ENCODE data around the gene ZNF888. TPM values are rescaled to one million over a fixed set of nuclear protein-coding genes. Genes with fewer than 3 reads are reported as not detected.
"Not testable (repeated sequence)": the region's sequence is repeated elsewhere in the genome, so short reads cannot be mapped to it uniquely, and the experiment has no call there.

ZNF888 gene
- total and polyA plus RNA-seq, 9 of the 15 experiments (the other 6 are each of a cell fraction or from before 2014, with no cell fraction given) = 1.6 to 13.3 (median 9.9) TPM

DNA sequence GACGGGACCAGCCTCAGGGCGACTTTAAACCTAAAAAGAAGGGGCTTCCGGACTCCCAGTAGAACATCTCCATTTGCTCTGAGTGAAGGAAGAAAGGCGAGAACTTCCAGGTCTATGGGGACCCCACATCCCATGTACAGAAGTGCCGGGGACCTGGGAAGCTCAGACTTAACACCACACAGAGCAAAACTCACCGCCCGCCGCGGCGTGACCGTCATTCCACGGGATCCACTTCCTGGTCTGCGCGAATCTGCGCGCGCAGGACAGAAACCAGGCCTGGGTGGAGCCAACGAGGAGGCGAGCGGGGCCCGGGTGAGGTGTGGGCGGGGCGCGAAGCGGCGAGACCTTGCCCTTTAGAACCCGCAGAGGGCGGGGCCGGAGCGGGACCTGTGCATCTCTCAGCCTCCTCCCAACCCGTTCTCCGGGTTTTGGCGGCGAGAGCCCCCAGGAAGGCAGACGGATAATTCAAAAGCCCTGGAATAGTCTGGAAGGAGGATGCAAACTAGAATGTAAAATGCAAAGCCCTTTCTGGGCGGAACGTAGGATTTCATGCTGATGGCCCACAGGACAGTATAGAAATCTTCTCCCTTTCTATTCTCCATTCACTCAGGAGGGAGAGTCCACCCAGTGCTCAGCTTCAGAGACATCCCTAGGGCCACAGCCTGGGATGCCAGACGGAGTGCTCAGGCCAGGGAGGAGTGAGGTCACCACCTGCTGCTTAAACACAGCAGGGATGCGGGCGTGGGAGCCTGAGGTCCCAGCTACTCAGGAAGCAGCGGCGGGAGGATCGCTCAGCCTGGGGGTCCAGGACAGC is 65.6 kb downstream of the ZNF888 start, which contains the start of gene ZNF468 (continued):
- TF ChIP-seq, protein P1, sequence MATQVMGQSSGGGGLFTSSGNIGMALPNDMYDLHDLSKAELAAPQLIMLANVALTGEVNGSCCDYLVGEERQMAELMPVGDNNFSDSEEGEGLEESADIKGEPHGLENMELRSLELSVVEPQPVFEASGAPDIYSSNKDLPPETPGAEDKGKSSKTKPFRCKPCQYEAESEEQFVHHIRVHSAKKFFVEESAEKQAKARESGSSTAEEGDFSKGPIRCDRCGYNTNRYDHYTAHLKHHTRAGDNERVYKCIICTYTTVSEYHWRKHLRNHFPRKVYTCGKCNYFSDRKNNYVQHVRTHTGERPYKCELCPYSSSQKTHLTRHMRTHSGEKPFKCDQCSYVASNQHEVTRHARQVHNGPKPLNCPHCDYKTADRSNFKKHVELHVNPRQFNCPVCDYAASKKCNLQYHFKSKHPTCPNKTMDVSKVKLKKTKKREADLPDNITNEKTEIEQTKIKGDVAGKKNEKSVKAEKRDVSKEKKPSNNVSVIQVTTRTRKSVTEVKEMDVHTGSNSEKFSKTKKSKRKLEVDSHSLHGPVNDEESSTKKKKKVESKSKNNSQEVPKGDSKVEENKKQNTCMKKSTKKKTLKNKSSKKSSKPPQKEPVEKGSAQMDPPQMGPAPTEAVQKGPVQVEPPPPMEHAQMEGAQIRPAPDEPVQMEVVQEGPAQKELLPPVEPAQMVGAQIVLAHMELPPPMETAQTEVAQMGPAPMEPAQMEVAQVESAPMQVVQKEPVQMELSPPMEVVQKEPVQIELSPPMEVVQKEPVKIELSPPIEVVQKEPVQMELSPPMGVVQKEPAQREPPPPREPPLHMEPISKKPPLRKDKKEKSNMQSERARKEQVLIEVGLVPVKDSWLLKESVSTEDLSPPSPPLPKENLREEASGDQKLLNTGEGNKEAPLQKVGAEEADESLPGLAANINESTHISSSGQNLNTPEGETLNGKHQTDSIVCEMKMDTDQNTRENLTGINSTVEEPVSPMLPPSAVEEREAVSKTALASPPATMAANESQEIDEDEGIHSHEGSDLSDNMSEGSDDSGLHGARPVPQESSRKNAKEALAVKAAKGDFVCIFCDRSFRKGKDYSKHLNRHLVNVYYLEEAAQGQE (IDR thresholded peaks at IDR 0.05; ENCODE audit: borderline replicate concordance) = peak; percentile 21; the same call in 1 of the 2 replicates
- TF ChIP-seq, protein P1 (CRISPR knock-in tag; IDR thresholded peaks at IDR 0.05; ENCODE audit: low read depth) = not testable (repeated sequence)
- peak; percentile 60; the same call in 1 of the 2 replicates for TF ChIP-seq ELF2 (CRISPR knock-in tag; IDR thresholded peaks at IDR 0.05)
- peak; percentile 75 for TF ChIP-seq SUPT5H (IDR thresholded peaks at IDR 0.05)
- peak in 1 of 2 experiments; percentile 46; a peak in 1 of 4 replicates for TF ChIP-seq SIN3A (IDR thresholded peaks at IDR 0.05; ENCODE audit: borderline replicate concordance in 2 of 2, control insufficient read depth in 1 of 2, low read depth in 2 of 2, low read length in 2 of 2)
- TF ChIP-seq SRF (CRISPR knock-in tag; IDR thresholded peaks at IDR 0.05) = 0 out of 4 replicates have a peak, but pooled peaks of 1 of the 2 experiments have one; percentile 36
- TF ChIP-seq KDM5B (IDR thresholded peaks at IDR 0.05; ENCODE audit: insufficient replicate concordance, low read depth, low read length) = peak; percentile 53
- TF ChIP-seq, protein P2, sequence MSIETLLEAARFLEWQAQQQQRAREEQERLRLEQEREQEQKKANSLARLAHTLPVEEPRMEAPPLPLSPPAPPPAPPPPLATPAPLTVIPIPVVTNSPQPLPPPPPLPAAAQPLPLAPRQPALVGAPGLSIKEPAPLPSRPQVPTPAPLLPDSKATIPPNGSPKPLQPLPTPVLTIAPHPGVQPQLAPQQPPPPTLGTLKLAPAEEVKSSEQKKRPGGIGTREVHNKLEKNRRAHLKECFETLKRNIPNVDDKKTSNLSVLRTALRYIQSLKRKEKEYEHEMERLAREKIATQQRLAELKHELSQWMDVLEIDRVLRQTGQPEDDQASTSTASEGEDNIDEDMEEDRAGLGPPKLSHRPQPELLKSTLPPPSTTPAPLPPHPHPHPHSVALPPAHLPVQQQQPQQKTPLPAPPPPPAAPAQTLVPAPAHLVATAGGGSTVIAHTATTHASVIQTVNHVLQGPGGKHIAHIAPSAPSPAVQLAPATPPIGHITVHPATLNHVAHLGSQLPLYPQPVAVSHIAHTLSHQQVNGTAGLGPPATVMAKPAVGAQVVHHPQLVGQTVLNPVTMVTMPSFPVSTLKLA (conservative IDR thresholded peaks at IDR 0.05) = peak; percentile 33 to 49; a peak in 1 of 4 replicates
- TF ChIP-seq, protein P3, sequence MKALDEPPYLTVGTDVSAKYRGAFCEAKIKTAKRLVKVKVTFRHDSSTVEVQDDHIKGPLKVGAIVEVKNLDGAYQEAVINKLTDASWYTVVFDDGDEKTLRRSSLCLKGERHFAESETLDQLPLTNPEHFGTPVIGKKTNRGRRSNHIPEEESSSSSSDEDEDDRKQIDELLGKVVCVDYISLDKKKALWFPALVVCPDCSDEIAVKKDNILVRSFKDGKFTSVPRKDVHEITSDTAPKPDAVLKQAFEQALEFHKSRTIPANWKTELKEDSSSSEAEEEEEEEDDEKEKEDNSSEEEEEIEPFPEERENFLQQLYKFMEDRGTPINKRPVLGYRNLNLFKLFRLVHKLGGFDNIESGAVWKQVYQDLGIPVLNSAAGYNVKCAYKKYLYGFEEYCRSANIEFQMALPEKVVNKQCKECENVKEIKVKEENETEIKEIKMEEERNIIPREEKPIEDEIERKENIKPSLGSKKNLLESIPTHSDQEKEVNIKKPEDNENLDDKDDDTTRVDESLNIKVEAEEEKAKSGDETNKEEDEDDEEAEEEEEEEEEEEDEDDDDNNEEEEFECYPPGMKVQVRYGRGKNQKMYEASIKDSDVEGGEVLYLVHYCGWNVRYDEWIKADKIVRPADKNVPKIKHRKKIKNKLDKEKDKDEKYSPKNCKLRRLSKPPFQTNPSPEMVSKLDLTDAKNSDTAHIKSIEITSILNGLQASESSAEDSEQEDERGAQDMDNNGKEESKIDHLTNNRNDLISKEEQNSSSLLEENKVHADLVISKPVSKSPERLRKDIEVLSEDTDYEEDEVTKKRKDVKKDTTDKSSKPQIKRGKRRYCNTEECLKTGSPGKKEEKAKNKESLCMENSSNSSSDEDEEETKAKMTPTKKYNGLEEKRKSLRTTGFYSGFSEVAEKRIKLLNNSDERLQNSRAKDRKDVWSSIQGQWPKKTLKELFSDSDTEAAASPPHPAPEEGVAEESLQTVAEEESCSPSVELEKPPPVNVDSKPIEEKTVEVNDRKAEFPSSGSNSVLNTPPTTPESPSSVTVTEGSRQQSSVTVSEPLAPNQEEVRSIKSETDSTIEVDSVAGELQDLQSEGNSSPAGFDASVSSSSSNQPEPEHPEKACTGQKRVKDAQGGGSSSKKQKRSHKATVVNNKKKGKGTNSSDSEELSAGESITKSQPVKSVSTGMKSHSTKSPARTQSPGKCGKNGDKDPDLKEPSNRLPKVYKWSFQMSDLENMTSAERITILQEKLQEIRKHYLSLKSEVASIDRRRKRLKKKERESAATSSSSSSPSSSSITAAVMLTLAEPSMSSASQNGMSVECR (CRISPR knock-in tag; IDR thresholded peaks at IDR 0.05) = 0 out of 2 replicates have a peak, but pooled peaks have one; percentile 28
